Left cardiac atrium (tissue), 4 donors: ENCODE data around the gene RECQL5. TPM values are rescaled to one million over a fixed set of nuclear protein-coding genes. Genes with fewer than 3 reads are reported as not detected.
"Not testable (repeated sequence)": the region's sequence is repeated elsewhere in the genome, so short reads cannot be mapped to it uniquely, and the experiment has no call there.

ENCODE experiments used
- ATAC-seq, 2 donors: fragments of 200-7000 bp; cut with Tn5 transposase; one replicate each; pipeline ENCODE4 v1.9.1; 2020; ENCODE audit warnings: mild to moderate bottlenecking in 2 of 2, moderate library complexity in 2 of 2
- DNase-seq: peaks from one replicate; pipeline ENCODE4 v3.0.0-alpha.2; 2020
- intact Hi-C, 2 donors: fragments of 100-400 bp; cut with DNase I; formaldehyde crosslinking; loops; one replicate each; pipeline versions ENCODE4 v1.14.1 to v1.15.1; 2022 to 2023
- total RNA-seq, 2 donors: library from RNA; stranded (reverse); fragmentation: NEBNext Ultra II Directional; extraction: Animal tissue kit (Norgen Biotek cat#: 25700); gene quantifications; one replicate each; pipeline ENCODE4 v1.2.1, GENCODE V29; 2021
- donor health status: DM: no; HTN: yes; CAD: no.
- donor health status: DM: no; HTN: yes; CAD: no; lungs with severe emphysema.
- donor health status: DM: yes; HTN: yes; CAD: no.
- donor health status: Dilated cardiomyopathy.

Gene RECQL5
- total RNA-seq, 2 donors from 2014 or later: 11.3 to 15.5 TPM

- DNase-seq (peak; percentile 63), ATAC-seq (peak; percentile 10 to 21)
- intact Hi-C loops: loop anchor here in 1 of 2 donors (2.0 to 5.0 kb wide), 2 partner anchors 61 to 162 kb away; partner anchors contain the start of gene LLGL2
Observed at GRCh38 chr17:75588596-75589011, 78.3 kb downstream of the RECQL5 start.

- DNase-seq (peak; percentile 82), ATAC-seq (peak; percentile 57 to 62)
- intact Hi-C loops: loop anchor here (2.0 to 5.0 kb wide), 2 partner anchors 61 to 161 kb away; partner anchors contain the start of gene LLGL2 (in 1 of the 2)
Observed at GRCh38 chr17:75587675-75588595, 79.0 kb downstream of the RECQL5 start, which contains the start of gene MYO15B. TSS of gene MYO15B (plus strand) at chr17:75587800. CDS start at chr17:75588058, 258 bp downstream.

GRCh38 chr17:75584849-75585175 lies 82.1 kb downstream of the RECQL5 start:
- ATAC-seq: no peak
- DNase-seq: no peak
- intact Hi-C loops: loop anchor here in 1 of 2 donors (5.0 kb wide), 1 partner anchor 58 kb away; the partner anchor contains the start of gene LLGL2

- intact Hi-C loops, ATAC-seq, DNase-seq: not testable (repeated sequence)
Observed at GRCh38 chr17:75583197-75583596, 83.8 kb downstream of the RECQL5 start.

GRCh38 chr17:75581121-75581725 lies 85.7 kb downstream of the RECQL5 start:
- ATAC-seq, DNase-seq, intact Hi-C loops: not testable (repeated sequence)

Other genes starting within 250 kb of the RECQL5 start
- gene TMEM94, start 210.5 kb downstream of the RECQL5 start, total RNA-seq: 10 to 100 TPM; 46.0 to 47.2 TPM
- 10 to 100 TPM; 37.7 to 60.2 TPM for gene CASKIN2, start 151.6 kb downstream of the RECQL5 start, total RNA-seq
- gene TSEN54, start 150.6 kb downstream of the RECQL5 start, total RNA-seq: 1 to 10 TPM; 9.0 to 9.5 TPM
- 1 to 10 TPM; 6.8 to 8.7 TPM for gene LLGL2, start 141.5 kb downstream of the RECQL5 start, total RNA-seq
- 10 to 100 TPM; 61.5 to 88.4 TPM for gene MYO15B, start 79.4 kb downstream of the RECQL5 start, total RNA-seq
- gene SMIM5, start 33.7 kb downstream of the RECQL5 start, total RNA-seq: 10 to 100 TPM in 1 of 2 donors, 1 to 10 TPM in 1; 8.6 to 11.4 TPM
- gene SAP30BP, start 184 bp upstream of the RECQL5 start, total RNA-seq: 10 to 100 TPM; 47.2 to 59.6 TPM
- 10 to 100 TPM; 18.9 to 26.9 TPM for gene ITGB4, start 54.3 kb upstream of the RECQL5 start, total RNA-seq
- 10 to 100 TPM; 22.0 to 22.9 TPM for gene GALK1, start 98.0 kb upstream of the RECQL5 start, total RNA-seq
- 10 to 100 TPM; 15.8 to 17.8 TPM for gene UNK, start 117.7 kb upstream of the RECQL5 start, total RNA-seq
- 10 to 100 TPM; 22.1 to 34.0 TPM for gene UNC13D, start 177.2 kb upstream of the RECQL5 start, total RNA-seq
- 100 to 1,000 TPM; 106 to 122 TPM for gene WBP2, start 188.2 kb upstream of the RECQL5 start, total RNA-seq
- 10 to 100 TPM; 22.9 to 25.3 TPM for gene TRIM47, start 211.4 kb upstream of the RECQL5 start, total RNA-seq
- 1 to 10 TPM; 8.4 to 9.9 TPM for gene TRIM65, start 229.8 kb upstream of the RECQL5 start, total RNA-seq
- gene MRPL38, start 237.7 kb upstream of the RECQL5 start, total RNA-seq: 10 to 100 TPM; 73.7 to 83.4 TPM